ENCODE results near the gene ANGEL1.
A peak's percentile ranks its signal among the peaks of the same experiment; 100 is the strongest.

Gene ANGEL1, protein sequence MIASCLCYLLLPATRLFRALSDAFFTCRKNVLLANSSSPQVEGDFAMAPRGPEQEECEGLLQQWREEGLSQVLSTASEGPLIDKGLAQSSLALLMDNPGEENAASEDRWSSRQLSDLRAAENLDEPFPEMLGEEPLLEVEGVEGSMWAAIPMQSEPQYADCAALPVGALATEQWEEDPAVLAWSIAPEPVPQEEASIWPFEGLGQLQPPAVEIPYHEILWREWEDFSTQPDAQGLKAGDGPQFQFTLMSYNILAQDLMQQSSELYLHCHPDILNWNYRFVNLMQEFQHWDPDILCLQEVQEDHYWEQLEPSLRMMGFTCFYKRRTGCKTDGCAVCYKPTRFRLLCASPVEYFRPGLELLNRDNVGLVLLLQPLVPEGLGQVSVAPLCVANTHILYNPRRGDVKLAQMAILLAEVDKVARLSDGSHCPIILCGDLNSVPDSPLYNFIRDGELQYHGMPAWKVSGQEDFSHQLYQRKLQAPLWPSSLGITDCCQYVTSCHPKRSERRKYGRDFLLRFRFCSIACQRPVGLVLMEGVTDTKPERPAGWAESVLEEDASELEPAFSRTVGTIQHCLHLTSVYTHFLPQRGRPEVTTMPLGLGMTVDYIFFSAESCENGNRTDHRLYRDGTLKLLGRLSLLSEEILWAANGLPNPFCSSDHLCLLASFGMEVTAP

DNA sequence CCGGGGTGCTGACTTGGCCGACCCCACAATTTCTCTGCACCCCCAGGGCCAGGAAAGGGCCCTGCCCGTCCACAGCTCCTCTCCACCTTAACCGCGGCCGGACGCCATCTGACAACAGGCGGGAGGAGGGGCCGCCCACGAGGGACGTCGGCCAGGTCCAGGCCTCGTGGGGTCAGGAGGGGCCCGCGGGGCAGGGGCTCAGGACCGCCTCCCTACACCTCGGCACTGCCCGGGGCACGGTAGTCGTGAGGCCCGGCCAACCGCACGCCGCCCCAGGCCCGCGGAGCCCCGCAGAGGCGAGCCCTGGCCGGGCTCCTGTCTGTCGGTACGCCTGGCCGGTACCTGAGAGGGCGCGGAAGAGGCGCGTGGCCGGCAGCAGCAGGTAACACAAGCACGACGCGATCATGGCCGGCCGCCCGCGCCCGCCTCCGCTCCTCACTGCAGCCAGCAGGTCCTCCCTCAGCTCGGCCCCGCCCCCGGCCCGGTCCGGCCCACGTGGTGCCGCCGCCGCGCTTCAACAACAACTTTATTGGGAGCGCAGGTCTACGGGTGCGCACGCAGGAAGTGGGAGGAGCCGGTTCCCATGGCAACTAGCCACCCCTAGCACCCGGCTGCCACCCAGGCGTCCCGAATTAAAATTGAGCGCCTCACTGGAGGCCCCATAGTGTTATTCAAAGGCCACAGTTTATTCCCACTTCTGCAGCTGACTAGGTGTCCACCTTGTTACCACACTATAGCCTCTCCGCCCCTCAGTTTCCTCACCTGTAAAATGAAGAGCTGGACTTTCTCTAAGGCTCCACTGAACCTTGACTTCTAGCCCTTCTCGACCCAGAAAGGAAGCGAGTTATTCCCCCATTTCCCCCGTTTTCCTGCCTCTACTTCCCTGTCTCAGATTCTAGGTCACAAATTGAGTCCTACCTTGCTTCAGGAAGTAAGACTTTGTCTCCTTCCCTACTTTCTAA lies at the start of gene ANGEL1:
TSS of gene ANGEL1 (minus strand) at position 461 of the 962 bp plus-strand sequence. CDS start at position 406, 55 bp downstream.
- DNase-seq (ENCODE audit: low read depth in 2 of 2), result peak; percentile 92 to 97

DNA sequence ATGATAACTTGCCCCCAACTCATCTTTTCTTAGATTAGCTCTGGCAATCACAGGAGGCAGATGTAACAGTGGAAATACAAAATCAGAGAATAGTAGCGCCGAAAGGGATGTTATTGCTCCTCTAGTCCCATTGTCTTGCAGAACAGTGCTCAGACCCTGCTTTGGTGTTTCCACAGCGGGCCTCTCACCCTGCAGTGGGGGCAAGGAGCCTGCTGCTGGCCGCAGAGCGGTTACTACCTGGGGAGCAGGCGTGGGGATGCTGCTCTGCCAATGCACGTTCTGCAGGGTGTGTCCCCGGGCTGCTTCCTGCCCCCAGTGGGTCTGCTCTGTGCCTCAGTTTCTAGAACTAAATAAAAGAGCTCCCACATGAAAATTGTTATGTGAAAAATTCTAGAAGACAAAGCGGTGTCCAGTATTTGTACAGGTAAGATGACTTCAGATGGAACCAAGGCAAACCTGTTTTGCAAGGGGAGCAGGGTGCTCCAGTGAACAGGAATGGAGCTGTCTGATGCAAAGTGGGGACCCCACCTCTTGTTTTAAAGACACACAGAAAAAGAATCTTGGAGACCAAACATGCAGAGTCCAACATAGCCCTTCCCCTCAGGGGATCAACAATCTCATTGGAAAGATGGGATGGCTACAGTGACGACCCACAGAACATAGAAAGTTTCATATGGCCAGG lies 49.0 kb upstream of the ANGEL1 start:
- no peak for DNase-seq (ENCODE audit: low read depth in 2 of 2)

DNA sequence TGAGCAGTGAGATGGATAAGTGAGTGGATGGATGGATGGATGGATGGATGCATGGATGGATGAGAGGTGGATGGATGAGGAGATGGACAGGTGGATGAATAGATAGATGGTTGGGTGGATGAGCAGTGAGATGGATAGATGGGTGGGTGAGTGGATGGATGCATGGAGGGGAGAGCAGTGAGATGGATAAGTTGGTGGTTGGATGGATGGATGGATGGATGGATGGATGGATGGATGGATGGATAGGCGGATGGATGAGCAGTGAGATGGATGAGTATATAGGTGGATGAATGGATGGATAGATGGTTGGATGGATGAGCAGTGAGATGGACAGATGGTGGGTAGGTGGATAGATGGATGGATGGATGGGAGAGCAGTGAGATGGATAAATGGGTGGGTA lies 44.1 kb upstream of the ANGEL1 start:
- DNase-seq (ENCODE audit: low read depth in 2 of 2), result no peak

DNA sequence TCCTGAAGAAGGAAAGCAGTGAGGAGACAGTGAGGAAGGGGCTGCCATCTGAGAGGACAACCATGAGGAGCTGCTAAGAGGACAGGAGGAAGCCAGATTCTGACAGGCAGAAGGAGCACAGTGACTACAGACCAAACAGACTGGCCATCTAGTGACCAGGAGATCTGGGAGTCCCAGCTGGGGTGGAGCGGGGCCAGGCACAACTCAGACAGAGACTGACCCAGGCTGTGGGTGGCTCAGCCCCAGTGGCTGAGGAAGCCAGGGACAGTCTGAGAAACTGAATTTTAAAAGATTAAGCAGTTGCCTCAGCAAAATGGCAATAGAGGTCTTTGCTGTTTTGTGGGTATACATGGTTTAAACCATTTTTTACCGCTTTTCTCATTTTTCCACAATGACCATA lies 42.4 kb upstream of the ANGEL1 start:
- DNase-seq (ENCODE audit: low read depth in 2 of 2), result no peak

DNA sequence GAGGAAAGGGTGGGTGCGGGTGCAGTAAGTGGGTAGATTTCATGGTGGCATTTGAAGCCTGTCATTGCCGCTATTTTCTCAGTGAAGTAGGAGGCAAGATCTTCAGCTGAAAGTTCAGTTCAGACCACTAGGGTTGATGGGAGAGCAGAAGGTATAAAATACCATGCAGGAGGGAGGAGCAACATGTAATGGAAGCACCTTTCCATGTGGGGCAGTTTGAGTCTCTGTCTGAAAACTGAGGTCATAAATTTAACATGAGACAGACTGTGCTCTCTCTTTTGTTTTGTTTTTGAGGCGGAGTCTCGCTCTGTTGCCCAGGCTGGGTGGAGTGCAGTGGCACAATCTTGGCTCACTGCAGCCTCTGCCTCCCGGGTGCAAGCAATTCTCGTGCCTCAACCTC lies 36.2 kb upstream of the ANGEL1 start:
- DNase-seq (ENCODE audit: low read depth in 2 of 2), result no peak

DNA sequence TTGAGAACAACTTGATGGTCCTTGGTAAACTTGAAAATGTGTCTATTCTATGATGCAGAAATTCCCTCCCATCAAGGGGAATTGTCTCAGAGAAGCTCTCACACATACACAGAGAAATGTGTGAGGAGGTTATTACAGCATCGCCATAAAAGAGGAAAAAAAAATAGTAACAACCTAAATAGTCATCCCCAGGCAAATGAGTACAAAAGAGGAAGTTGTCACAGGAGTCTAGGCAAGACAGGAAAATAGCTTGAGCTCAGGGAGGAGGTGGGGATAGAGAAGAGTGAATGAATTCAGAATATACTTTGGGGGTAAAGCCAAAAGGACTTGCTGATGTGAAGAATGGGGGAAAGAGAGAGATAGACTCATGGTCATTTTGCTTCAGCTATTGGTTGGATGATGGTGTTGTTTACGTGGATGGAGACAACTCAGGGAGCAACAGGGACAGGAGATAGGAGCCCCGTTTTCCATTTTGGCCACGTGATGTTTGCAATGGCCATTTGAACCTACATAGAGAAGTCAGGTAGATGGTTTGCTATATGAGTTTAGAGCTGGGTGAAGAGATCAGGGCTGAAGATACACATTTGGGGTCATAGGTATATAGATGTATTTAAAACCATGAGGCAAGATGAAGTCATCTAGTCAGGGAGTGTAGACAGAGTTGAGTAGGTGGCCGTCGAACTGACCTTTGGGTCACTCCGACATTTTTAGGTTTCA lies 33.8 kb upstream of the ANGEL1 start:
- no peak for DNase-seq (ENCODE audit: low read depth in 2 of 2)

DNA sequence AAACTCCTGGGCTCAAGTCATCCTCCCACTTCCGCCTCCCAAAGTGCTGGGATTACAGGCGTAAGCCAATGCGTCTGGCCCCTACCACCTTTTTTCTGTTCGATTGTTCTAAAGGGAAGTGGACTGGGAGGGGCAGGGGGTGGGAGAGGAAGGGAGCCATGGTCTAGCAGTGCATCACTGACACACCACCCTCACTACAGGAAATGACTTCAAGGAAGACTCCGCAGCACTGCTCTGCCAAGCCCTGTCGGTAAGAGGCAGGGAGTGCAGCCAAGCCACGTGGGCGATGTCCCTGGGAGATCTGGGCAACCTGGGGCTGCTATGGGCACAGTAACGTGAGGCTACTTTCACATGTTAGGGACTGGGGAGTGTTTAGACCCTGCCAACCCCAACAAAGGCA lies 31.5 kb upstream of the ANGEL1 start:
- peak in 1 of 2 donors; percentile 27 for DNase-seq (ENCODE audit: low read depth in 2 of 2)

DNA sequence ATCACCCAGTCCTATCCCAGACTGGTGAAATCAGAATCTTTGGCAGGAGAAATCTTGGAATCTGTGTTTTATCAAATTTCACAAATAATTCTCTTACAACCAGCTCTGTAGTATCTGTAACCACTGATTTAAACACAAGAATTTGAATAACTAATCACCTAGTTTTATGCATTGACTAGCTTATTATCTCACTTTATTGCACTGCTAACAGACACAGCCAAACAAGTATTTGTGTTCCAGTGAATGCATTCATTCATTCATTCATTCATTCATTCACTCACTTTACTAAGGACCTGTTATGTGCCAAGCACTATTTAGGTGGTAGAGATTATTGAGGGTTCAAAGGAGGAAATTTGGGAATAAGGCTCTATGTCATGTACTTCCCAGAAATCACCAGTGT lies 29.7 kb upstream of the ANGEL1 start:
- DNase-seq (ENCODE audit: low read depth in 2 of 2), result no peak

DNA sequence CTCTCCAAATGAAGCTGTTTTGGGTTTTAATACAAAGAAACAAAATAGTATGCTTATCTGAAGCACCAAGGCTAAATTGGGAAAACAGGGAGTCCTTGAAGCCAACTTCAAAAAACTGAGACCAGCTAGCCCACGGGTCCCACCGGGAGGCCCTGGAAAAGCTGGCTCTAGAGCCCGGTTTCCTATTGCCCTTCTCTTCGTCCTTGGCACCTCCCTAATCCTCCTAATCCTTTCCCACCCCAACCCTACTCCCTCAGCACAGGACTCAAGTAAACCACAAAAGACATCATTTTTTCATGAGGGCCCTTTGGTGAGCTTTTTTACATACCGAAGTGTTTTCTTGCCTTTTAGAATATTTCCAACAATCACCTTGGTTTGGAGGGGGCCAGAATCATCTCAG lies 24.8 kb upstream of the ANGEL1 start:
- no peak for DNase-seq (ENCODE audit: low read depth in 2 of 2)

DNA sequence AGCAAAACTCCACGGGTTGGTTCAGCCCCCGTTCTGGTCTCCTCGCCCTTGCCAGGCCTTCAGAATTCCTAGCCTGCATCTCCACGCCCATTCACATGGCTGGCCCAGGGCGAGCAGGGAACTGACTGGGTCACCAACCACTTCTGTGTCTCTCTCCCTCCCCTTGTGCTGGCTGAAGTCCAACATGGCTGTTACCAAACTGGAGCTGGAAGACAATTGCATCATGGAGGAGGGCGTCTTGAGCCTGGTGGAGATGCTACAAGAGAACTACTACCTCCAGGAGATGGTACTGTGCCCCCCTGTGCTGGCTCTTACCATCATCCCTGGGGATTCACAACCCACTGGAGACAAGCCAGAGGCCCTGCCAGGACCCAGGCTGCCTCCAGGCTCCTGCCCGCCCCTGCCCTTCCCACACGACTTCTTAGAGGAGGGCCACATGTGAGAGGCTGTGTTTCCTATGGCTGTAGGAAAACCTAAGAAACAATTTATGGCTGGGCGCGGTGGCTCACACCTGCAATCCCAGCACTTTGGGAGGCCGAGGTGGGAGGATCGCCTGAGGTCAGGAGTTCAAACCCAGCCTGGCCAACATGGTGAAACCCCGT lies 23.4 kb upstream of the ANGEL1 start:
- no peak for DNase-seq (ENCODE audit: low read depth in 2 of 2)

DNA sequence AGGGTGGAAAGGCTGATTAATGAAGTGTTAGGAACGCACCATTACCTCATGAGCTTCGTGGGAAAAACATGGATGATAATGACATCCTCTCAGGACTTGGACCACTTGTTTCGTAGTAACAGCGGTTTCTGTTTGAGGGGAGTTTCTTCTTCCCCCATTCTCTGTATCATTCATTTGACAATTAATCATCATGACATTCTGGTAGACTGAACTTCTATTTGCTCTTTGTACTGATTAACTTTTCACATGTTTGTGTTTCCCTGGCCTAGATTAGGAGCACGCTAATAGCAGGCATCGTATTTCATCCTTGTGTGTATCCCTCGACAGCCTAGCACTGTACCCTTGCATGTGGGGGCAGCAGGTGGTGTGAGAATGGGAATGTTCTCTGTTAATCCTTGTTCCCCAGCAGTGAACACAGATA lies 21.6 kb upstream of the ANGEL1 start:
- no peak for DNase-seq (ENCODE audit: low read depth in 2 of 2)

DNA sequence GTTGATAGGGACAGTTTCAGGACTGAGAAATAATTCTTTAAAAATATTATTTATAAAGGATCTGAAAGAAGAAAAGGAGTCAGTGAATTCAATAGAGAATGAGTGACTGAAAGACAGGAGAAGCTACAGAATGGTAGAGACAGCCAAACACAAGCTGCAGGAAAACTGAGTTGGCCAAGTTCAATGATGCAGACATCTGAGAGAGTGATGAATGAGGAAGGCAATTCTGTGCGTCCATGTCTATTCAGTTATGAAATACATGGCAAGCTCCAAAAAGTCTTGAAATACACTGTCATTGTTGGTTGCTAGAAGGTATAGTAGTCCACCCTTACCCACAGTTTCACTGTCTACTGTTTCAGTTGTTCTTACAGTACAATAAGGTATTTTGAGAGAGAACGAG lies 20.3 kb upstream of the ANGEL1 start:
- no peak for DNase-seq (ENCODE audit: low read depth in 2 of 2)

DNA sequence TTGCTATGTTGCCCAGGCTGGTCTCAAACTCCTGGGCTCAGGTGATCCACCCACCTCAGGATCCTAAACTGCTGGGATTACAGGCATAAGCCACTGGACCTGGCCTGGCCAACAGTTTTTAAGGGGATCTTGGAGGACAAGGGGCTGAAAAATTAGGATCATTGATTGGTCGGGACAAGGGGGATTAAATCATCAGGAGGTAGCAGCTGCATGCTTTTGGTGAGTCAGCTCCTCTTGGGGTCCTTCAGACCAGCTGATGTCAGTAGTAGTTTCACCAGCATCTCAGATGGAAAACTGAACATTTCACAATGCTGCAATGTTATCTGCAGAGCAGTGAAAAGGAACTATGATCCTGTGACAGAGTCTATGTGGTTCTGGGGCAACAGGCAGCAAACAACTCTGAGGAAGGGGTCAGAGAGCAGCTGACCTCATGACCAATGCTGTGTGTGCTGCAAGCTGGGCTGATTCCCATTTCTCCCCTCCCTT lies 19.9 kb upstream of the ANGEL1 start:
- DNase-seq (ENCODE audit: low read depth in 2 of 2), result no peak

DNA sequence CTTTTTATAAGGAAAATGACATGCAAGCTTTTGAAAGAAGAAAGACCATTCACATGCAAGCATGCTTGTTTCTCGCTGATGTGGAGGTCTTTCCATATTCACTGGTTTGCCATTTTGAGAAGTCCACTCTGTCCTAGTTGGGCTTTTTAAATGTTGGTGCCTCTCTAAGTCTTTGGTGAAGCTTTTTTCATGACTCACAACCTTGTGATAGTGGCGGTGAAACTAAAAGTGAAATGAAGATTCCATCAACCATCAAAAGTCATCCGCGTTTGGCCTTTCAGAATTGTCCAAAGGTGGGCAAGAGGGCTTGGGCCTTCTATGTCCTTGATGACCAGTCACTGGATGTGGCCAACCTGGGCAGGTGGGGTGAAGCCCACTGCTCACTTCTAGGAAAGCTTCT lies 17.9 kb upstream of the ANGEL1 start:
- DNase-seq (ENCODE audit: low read depth in 2 of 2), result no peak

DNA sequence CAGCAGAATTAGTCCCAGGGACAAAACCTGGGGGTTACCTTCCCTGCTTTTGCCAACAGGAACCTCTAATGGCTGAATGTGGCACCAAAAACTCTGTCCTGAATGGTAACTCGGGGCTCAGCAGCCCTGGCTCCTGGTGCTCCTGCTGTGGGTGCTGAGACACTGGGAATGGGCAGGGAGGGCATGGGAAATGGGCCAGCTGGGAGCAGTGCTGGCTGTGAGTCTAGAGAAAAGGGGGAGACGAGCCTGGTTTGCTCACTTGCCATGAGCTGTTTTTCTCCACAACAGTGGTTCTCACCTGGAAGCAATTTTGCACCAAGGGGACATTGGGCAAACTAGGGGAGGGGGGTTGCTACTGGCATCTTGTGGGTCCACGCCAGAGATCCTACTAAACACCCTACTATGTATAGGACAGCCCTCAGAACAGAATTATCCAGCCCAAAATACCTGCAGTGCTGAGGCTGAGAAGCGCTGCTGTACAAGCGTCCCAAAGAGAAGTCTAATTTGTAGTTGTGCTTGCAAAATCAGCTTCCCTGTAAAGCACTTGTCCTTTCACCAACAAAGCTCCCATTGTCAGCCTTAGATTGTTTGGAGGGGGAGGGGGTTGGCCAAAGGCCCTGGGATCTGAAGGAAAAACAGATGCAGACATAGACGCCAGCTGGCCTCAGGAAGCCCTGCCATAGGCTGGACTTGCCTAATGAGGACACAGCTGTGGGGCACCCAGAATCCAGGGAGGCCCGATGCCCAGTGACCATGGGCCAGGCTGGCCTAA lies 17.2 kb upstream of the ANGEL1 start:
- DNase-seq (ENCODE audit: low read depth in 2 of 2), result no peak

DNA sequence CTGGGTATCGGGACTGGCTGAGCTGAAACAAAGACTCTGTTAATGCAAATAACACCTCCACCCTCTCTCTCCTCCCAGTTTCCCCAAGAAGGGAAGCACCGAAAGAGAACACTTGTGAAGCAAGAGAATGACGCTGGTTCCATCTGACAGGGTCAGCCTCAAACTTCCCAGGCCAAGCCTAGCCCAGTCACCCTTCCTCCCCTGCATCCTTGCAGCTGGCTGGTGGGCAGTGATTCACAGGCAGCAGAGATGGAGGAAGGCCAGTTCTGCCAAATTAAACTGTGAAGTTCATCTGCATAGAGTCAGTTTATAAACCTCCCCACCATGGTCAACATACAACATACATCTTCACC lies 16.3 kb upstream of the ANGEL1 start:
- DNase-seq (ENCODE audit: low read depth in 2 of 2), result no peak

DNA sequence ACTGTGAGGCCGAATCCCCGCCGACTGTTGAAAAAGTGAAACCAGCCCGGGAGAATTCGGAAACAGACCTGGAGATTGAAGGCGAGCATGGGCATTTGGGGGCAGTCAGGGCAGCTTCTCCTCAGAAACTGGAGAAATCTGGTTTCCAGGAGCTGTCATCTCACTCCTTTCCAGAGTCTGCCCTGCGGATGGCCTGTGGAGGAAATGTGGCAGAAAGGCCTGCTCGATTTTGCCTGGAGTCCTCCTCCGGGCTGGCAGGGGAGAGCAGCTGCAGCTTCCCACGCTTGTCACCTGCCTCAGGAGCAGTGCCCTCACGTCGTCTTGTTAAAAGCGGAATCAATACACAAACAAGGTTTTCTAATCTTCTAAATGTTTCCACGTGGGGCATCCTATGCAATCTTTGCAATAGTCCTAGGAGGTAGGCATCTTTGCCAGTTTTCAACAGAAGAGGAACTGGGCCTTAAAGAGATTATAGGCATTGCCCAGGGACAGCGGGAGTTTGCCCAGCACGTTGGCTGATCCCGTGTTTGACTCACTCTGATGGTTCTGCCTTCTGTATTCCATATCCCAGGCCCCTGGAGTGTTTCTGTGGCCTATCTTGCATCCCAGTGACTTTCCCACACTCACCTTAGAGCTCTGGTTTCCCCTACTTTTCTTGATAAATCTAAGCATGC lies 15.8 kb upstream of the ANGEL1 start:
- no peak for DNase-seq (ENCODE audit: low read depth in 2 of 2)

DNA sequence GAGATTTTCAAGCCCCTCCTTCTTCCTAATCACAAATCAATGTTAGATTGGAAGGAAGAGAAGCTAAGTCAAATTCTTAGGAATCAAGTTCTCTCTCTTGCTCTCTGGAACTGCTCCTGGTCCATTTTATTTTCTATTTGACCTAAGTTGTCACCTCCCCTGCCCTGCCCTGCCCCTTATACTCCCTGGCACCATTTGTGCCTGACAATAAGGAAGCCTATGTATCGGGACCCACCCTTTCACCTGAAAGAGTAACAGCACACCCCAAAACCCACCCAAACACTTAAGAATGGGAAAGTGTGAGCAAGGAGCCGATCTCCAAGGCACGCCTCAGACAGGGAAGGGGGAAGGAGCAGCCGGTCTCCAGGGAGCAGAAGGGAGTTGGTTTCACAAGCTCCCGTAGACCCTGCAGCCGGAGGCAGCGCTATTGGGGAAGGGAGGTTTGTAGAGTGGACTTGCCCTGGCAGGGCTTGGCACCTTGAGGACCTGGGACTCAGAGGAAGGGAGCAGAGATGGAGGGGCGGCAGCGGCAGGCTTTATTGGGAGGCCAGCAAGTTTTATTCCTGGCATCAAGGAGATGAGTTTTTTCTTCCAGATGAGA lies 15.1 kb upstream of the ANGEL1 start:
- DNase-seq (ENCODE audit: low read depth in 2 of 2), result no peak

DNA sequence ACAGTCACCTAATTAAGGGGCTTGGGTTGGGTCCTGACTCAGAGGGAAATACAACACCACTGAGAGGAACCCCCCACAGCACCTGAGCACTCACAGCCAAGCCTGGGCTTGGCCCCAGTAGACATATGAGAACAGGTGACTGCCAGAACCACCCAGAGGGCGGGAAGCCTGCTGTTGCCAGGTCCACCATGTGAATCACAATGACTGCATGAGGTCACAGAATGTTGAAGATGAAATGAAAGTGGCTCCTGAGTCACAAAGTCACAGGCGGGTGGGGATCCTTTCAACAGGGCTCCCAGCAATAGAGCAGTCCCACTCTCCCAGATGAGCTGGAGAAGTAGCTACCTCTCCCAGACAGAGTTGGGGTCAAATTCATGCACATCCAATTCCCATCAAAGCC lies 13.4 kb upstream of the ANGEL1 start, which contains the start of gene LRRC74A:
TSS of gene LRRC74A (plus strand) at position 287 of the 400 bp plus-strand sequence. CDS start 290 bp downstream, outside the sequence.
- DNase-seq (ENCODE audit: low read depth in 2 of 2), result no peak

All from activated CD8-positive, alpha-beta memory T cell treated with anti-CD3 and anti-CD28 coated beads for 4 hours (primary cell).